DMS 273 treated with DMSO at 0.1 percent for 48 hours (cell line): Measurements from ENCODE around the gene EFCAB3.
"Not testable (repeated sequence)": the region's sequence is repeated elsewhere in the genome, so short reads cannot be mapped to it uniquely, and the experiment has no call there.

Experiments
- DNase-seq: peaks from one replicate; lab custom pipeline; 2025; lab: John Stamatoyannopoulos, UW

The EFCAB3 gene

DNA sequence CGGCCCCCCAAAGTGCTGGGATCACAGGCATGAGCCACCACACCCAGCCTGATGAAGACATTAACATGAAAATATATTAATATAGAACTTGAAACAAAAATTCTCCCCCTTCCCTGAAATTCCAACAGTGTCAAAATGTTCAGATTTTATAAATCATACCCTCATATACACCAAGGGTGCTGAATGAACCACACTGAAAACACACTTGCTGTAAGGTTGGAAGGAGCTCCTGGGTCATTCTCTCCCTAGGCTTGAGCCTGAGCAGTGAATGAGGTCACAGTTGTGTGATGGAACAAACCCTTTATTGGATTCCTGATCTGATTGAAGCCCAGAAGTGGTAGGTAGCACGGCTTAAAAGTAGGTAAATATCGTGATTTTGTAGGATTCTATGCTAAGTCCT is at the start of gene EFCAB3:
Gene EFCAB3 (plus strand): TSS at position 301 of the 400 bp plus-strand sequence. CDS start 2,427 bp downstream, outside the sequence.
- no peak for DNase-seq

- no peak for DNase-seq
Measured at GRCh38 chr17:62336527-62336926, 43.8 kb upstream of the EFCAB3 start.

DNA sequence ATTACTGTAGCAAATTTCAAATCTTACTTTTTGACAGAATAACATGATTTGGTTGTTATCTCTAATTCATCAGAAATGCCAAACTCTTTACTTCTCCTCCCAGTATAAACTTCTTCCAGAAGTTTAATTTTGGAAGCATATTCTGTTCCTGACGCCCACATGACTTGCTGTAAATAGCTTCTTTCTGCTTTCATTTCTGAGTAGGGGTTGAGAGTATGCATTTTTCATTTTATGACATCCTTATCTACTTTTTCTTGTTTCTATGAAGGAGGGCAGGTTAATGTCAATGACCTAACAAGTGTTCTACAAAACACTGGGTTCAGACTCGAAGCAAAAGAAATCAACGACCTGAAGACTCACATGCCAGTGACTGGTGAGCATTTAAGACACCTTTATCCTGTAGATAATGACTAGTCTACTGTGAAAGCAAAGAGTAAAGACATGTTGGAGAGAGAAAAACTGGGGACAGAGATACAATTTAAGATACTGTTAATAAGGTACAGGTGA is 36.5 kb upstream of the EFCAB3 start:
- DNase-seq = no peak

- DNase-seq = no peak
Measured at GRCh38 chr17:62351176-62351575, 29.2 kb upstream of the EFCAB3 start.

DNA sequence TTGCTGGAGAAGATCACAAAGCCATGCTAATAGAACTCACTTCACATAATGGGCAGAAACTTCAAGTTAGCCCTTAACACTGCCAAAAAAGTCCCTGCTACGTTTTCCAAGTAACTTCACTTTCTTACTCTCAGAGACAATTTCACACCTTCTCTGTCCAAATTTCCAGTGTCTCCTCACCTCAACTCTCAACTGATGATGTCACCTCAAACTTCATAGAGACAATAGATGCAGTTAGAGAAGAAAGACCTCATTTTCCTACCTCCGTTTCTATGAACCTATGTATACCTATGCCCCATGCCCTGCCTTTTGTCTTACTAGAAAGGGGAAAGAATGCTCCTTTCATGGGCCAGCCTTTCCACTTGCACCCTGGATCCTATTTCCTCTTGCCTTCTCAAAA is 14.2 kb upstream of the EFCAB3 start:
- DNase-seq = no peak

- DNase-seq = no peak
Measured at GRCh38 chr17:62381561-62381960, 1.2 kb downstream of the EFCAB3 start.

- no peak for DNase-seq
Measured at GRCh38 chr17:62388856-62389255, 8.5 kb downstream of the EFCAB3 start.

DNA sequence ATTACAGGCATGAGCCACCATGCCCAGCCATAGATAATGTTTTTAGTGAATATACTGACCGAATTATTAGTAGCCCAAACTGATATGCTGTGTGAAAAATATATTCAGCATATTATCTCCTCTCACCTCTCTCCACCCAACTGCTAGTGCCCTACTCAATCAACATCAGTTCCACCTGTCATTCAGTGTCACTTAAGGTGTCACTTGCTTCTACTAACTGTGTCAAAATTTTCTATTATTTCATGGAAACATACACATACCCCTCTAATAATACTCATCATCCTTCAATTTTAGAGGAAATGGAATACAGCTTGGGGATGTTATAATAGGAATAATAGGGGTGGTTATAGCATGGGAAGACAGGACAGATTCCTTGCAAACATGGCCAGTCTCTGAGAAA is 12.6 kb downstream of the EFCAB3 start:
- no peak for DNase-seq

DNA sequence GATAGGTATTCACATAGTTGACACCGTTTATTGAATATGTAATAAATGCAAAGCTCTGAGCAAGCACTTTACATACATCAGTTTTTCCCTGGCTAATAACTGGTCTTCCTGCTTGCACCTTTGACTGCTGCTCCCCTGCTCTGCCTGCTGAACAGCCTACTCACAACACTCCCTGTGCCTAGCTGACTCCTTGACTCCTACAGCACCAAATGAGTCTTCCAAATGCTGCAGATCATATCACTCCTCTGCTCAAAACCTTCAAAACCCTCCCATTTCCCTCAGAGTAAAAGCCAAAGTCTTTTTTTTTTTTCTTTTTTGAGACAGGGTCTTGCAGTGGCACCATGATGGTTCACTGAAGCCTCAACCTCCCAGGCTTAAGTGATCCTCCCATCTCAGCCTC is 18.5 kb downstream of the EFCAB3 start:
- no peak for DNase-seq

DNA sequence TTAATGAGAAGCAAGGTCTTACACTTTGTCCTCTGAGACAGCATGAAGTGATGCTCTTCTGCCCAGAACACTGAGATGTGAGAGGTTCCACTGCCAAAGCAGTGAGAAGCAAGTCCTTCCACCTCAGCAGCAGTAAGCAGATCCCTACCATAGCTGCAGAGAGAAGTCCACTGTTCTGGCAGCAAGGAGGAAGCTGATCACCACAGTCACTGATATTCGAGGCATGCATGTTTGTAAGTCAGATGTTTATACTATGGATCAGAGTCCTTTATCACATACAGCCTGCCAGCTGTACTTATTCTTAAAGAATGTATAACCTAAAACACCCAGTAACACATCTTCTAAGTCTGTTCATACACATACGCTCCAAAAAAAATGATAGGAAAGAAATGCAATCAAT is 25.1 kb downstream of the EFCAB3 start:
- no peak for DNase-seq

DNA sequence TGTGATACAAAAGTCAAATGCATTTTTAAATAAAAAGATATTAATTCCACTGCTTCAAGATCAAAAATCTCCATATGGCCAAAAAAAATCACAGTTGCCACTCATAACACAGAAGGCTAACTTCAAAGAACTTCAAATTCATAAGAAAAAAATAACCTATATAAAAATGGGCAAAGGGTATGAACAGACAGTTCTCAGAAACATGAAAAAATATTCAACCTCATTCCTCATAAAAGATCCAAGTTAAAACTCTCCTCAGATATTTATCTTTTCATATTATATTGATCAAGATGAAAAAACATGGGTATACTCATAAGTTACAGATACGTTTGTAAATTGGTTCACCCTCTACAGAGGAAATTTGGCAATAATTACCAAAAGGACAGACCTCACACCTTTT is 32.7 kb downstream of the EFCAB3 start:
- DNase-seq = not testable (repeated sequence)

DNA sequence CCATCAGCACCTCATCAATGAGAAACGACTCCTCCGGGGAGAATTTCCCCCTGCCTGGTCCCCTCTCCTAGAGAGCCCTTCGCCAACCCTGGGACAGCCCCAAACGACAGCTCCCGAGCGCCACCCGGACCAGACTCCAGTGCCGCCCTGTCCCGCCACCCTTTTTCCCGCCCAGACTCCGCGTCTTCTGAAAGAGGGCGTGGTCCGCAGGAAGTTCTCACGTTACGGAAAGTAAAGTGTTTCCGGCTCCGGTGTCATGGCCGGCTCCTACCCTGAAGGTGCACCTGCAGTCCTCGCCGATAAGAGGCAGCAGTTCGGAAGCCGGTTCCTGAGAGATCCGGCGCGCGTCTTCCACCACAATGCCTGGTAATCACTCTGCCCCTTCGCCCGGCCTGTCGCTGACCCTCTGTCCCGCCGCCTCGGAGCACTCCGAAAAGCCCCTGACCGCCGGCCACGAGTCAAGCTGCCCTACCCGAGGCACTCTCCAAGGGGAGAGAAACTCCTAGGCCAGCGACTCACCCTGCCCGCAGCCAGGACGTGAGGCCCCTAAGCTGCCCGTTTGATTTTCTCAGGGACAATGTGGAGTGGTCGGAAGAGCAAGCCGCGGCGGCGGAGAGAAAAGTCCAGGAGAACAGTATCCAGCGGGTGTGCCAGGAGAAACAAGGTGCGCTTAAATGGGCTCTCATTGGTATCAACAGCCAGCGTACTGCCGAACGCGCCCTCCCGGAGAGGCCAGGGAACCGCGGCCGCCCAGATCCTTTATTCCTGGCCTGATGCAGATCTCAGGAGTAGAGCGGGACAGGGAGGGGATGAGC is 43.5 kb downstream of the EFCAB3 start, which contains the start of gene METTL2A:
Gene METTL2A (plus strand): TSS at position 251 of the 815 bp plus-strand sequence. CDS start 6 bp downstream, at position 257.
- DNase-seq = peak; percentile 86

- DNase-seq = not testable (repeated sequence)
Measured at GRCh38 chr17:62426214-62426613, 45.9 kb downstream of the EFCAB3 start.

- DNase-seq = not testable (repeated sequence)
Measured at GRCh38 chr17:62435251-62435650, 54.9 kb downstream of the EFCAB3 start.

DNA sequence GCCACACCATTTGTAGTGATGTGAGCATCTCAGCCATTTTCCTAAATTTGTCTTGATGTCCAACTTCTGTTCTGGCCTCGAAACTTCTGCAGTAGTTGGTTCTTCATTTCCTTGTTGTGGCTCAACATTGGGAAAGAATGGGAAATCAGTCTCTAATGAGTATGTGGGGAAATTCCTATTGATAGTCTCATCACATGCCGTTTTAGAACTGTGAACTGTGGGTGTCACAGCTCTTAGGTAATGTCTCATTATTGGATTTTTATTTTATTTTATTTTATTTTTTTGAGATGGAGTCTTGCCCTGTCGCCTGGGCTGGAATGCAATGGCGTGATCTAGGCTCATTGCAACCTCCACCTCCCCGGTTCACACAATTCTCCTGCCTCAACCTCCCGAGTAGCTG is 60.8 kb downstream of the EFCAB3 start:
- not testable (repeated sequence) for DNase-seq

GRCh38 chr17:62444063-62444462 is 63.7 kb downstream of the EFCAB3 start:
- DNase-seq = no peak

DNA sequence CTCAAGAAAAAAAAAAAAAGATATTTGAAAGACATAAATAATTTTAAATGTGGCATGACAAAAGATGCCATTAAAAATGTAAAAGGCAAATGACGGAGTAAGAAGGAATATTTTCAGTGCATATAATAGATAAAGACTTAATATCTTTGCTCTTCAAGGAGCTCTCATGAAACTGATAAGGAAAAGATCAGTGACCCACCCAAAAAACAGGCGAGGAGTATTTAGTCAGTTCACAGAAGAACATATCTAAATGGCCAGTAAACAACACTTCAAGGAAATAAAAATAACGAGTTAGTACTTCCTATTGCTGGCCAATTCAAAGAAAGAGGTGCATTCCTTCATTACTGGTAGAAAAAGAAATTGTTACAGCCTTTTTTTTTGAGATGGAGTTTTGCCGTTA is 65.4 kb downstream of the EFCAB3 start:
- not testable (repeated sequence) for DNase-seq

GRCh38 chr17:62452195-62452594 is 71.8 kb downstream of the EFCAB3 start:
- not testable (repeated sequence) for DNase-seq

DNA sequence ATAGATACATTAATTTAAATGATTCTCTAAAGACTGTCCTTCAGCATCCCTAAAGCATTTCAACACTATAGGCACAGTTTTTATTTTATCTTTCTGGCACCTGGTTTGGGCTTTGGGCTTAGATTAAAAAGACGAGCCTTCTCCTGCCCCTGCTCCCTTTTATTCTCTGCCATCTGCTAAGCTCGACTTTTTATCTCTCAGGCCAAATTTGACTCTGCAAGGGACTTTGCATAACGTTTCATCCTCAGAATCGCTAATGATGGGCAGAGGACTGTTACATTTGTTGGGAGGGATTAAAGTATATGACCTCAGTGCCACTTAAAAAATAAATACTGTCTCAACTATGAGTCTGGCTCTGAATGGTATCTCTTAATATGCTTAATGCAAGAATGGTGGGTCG is 72.7 kb downstream of the EFCAB3 start:
- DNase-seq = not testable (repeated sequence)

DNA sequence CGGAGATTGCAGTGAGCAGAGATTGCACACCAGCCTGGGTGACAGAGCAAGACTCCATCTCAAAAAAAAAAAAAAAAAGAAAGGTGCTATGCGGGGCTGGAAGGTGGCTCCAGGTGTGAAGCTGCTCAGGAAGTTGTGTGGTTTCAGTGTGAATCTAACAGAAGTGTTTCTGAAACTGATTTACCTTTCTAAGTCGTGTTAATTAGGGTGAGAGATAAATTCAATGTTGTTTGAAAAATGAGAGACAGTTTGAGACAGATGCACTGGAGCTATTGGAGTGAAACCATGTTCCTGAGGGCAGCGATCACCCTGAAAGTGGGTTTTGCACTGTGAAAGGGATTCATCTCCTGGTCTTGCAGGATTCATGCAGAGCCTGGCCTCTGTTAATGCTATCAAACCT is 73.3 kb downstream of the EFCAB3 start:
- not testable (repeated sequence) for DNase-seq

DNA sequence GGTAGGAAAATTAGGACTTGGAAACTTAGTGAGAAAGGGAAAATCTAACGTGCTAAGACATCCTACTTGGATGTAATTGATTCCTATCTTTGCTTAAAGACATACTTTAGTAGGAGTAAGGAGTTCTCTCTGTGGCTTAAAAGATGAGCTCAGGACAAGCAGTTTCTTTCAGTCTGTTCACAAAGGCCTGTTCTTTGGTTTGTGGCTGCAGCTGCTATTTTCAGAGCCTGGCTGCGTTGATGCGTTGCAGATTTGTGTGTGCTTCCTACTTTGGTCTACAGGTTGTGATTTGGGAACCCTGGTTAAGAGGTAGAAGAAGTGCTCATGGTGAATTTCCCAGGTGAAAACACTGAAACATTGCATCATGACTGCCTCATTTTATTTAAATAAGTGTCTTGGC is 73.8 kb downstream of the EFCAB3 start:
- not testable (repeated sequence) for DNase-seq

- no peak for DNase-seq
Measured at GRCh38 chr17:62456016-62456415, 75.7 kb downstream of the EFCAB3 start.

GRCh38 chr17:62458483-62458882 is 78.1 kb downstream of the EFCAB3 start:
- DNase-seq = not testable (repeated sequence)

DNA sequence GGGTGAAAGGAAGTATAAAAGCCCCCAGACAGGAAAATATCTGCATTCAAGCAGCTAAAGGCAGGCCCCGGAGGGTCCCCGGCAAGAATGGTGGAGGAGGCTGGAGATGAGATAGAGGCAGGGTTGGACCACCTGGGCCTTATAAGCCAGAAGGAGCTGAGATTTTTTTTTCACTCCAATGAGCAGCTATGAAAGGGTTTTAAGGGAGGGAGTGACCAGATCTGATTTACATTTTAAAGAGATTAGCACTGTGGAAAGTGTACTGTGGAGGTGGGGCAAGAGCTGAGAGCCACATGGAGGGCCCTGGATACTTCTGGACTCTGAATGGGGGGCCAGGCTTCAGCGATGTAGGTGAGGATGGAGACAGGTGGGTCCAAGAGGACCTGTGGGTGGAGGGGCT is 84.1 kb downstream of the EFCAB3 start:
- DNase-seq = not testable (repeated sequence)
